Inflammatory macrophage treated with lipopolysaccharide for 1 hour (primary cell): ENCODE measurements around the gene UBE2E3.
A peak's percentile ranks its signal among the peaks of the same experiment; 100 is the strongest.

ENCODE experiments used
- DNase-seq, 2 donors: peaks; one replicate each; pipeline ENCODE4 v3.0.0-alpha.2; 2020 to 2022

UBE2E3 gene

GRCh38 chr2:180980106-180980942, at the start of gene UBE2E3:
Gene UBE2E3 (plus strand): TSS chr2:180980605. CDS start chr2:180982043, 1,438 bp downstream.
- DNase-seq = peak; percentile 65 to 84

GRCh38 chr2:180931841-180932240, 48.6 kb upstream of the UBE2E3 start:
- no peak for DNase-seq

- no peak for DNase-seq
Measured at GRCh38 chr2:180933332-180933731, 47.1 kb upstream of the UBE2E3 start.

GRCh38 chr2:180934911-180935310, 45.5 kb upstream of the UBE2E3 start:
- no peak for DNase-seq

GRCh38 chr2:180937480-180937879, 42.9 kb upstream of the UBE2E3 start:
- peak; percentile 18 to 38 for DNase-seq

GRCh38 chr2:180938451-180938850, 42.0 kb upstream of the UBE2E3 start:
- DNase-seq = no peak

GRCh38 chr2:180943275-180943674, 37.1 kb upstream of the UBE2E3 start:
- no peak for DNase-seq

- DNase-seq = no peak
Measured at GRCh38 chr2:180944372-180944771, 36.0 kb upstream of the UBE2E3 start.

- no peak for DNase-seq
Measured at GRCh38 chr2:180947208-180947689, 33.2 kb upstream of the UBE2E3 start.

- no peak for DNase-seq
Measured at GRCh38 chr2:180949896-180950295, 30.5 kb upstream of the UBE2E3 start.

- no peak for DNase-seq
Measured at GRCh38 chr2:180952082-180952481, 28.3 kb upstream of the UBE2E3 start.

- no peak for DNase-seq
Measured at GRCh38 chr2:180952731-180953336, 27.6 kb upstream of the UBE2E3 start.

GRCh38 chr2:180953550-180953949, 26.9 kb upstream of the UBE2E3 start:
- no peak for DNase-seq

GRCh38 chr2:180955101-180955500, 25.3 kb upstream of the UBE2E3 start:
- no peak for DNase-seq

GRCh38 chr2:180959787-180960186, 20.6 kb upstream of the UBE2E3 start:
- DNase-seq = no peak

- no peak for DNase-seq
Measured at GRCh38 chr2:180960982-180961381, 19.4 kb upstream of the UBE2E3 start.

- DNase-seq = no peak
Measured at GRCh38 chr2:180962727-180963314, 17.6 kb upstream of the UBE2E3 start.

- DNase-seq = no peak
Measured at GRCh38 chr2:180966378-180966777, 14.0 kb upstream of the UBE2E3 start.

- DNase-seq = no peak
Measured at GRCh38 chr2:180969124-180969523, 11.3 kb upstream of the UBE2E3 start.

- DNase-seq = no peak
Measured at GRCh38 chr2:180970016-180970415, 10.4 kb upstream of the UBE2E3 start.

GRCh38 chr2:180971811-180972210, 8.6 kb upstream of the UBE2E3 start:
- no peak for DNase-seq

GRCh38 chr2:180975585-180975984, 4.8 kb upstream of the UBE2E3 start:
- DNase-seq = no peak

GRCh38 chr2:180978903-180979748, 1.3 kb upstream of the UBE2E3 start:
- DNase-seq = no peak
